Fibroblast of skin of right quadriceps (primary cell): Measurements from ENCODE around the gene AKR1C3.
"Not testable (repeated sequence)": the region's sequence is repeated elsewhere in the genome, so short reads cannot be mapped to it uniquely, and the experiment has no call there.

Experiments
- DNase-seq: peaks from one replicate; pipeline ENCODE4 v3.0.0-alpha.2; 2013

The AKR1C3 gene

GRCh38 chr10:5089865-5090264 is 4.3 kb upstream of the AKR1C3 start:
- DNase-seq: peak; percentile 4

DNA sequence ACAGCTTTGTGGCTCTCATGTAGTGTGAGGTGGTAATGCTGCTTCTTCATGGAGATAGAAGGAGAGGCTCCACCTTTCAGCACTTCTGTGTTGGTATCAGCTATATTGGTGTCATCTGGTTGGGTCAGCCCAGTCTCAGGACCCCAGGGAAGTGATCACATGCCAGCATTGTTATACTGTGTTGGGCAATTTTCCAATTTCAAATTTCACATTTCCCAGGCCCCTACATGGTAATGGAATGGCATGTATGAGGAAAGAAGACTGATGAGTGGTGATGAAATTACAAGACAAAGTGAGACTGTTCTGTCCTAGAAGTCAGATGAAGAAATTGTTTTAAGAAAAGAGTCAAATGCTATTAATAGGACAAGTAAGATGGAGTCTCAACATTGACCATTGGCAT is 3.7 kb upstream of the AKR1C3 start:
- DNase-seq: no peak

DNA sequence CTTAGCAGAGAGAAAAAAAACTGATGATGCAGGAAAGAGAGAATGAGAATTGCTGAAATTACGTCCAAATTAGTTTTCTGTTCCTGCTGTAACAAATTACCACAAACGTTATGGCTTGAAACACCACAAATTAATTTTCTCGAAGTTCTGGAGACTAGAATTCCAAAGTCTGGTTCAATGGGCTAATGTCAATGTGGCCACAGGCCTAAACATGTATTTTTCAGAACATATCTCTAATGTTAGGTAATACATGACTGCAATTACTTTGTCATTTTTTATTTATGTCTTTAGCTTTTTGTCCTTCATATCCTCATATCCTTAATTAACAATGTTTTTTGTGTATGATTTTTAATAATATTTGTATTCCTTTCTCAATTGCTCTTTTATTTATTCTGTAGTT is 3.0 kb upstream of the AKR1C3 start:
- DNase-seq: no peak

- DNase-seq: no peak
Measured at GRCh38 chr10:5092375-5092774, 1.8 kb upstream of the AKR1C3 start.

DNA sequence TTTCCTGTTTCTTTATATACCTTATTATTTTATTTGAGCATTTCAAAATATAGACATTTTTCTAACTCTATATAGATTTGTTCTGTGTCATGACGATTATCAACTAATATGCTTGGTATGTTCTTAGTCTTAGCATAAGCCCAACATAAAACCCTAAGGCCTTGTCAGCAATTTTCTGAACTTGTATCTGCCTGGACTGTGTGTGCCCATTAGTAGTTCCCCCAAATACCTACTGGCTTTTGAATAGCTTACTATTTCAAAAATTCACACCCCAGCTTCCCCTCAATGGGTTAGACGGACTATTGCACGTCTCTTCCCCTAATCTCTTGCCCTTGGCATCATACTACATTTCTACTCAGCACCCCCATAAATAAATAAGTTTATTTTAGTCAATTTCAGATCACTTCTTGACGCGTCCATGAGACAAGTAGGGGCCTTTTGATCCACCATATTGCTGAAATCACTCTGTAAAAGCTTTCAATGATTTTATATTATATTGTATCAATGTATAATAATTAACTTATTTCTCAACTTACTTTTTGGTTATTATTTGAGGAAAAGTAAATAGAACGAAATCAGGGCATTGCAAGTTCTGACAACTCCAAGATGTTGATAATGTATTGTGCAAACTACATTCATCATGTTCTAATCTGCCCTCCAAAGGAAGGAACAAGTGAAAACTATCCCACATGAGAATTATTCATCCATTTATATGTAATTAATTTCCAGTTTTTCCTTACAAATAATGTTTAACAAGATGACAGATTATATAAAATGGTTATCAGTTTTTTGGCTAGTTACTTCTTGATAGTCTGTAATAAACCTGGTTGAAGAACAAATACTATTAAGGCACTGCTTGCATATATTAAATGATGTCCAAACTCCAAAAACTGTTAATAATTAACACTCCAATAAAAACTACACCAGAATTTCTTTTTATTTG is 1.1 kb upstream of the AKR1C3 start:
- no peak for DNase-seq

DNA sequence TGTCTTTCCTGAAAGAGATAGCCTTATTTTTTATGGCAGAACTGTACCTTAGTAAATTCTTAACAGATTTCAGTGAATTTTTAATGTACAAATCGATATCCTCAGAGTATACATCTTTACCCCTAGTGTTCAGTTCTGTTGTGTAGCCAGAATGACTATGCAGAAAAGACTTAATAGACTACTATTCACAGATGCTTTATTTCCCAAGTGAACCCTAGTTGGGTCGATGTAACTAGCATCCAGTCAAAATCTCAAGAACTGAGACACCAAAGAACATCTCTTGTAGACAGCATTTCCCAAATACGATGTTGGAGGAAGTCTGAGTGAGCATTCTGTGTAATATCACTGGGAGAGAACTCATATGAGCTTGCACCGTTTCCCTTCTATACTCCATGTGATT is 1.5 kb downstream of the AKR1C3 start:
- DNase-seq: no peak

DNA sequence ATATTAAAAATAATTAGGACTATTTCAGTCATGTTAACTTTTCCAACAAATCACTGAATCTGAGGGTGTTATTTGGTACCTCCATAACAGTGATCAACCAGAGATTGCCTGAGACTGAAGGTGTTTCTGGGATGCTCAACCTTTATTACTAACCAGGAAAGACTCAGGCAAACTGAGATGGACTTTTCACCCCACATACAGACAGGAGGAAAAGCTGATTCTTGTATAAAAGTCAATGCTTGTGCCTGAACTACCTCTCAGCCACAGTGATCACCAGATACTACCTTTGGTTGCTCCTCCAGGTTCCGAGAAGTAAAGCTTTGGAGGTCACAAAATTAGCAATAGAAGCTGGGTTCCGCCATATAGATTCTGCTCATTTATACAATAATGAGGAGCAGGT is 1.9 kb downstream of the AKR1C3 start:
- no peak for DNase-seq

DNA sequence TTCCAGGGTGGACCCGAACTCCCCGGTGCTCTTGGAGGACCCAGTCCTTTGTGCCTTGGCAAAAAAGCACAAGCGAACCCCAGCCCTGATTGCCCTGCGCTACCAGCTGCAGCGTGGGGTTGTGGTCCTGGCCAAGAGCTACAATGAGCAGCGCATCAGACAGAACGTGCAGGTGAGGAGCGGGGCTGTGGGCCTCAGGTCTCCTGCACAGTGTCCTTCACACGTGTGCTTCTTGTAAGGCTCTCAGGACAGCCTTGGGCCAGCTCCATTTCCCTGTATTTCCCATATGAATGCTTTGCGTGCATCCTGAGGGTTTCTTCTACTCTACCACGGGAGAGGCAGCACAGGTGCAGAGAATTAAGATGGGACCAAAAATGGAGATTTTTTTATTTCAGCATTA is 8.3 kb downstream of the AKR1C3 start:
- not testable (repeated sequence) for DNase-seq

DNA sequence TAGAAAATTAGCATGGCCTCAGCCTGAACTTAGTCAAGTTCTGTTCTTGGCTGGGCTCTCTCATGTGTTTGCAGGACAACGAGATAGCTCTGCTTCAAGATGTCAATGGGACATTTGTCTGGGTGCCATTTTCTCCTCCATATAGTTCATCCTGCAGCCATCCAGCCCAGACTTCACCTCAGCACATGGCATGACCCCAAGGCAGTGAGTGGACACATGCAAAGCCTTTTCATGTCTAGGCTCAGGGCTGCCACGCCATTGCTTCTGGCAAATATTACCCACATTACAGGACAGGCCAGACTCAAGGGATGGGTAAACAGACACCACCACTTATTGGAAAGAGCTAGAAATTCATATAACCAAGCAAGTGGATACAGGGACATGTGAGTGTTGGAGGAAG is 9.3 kb downstream of the AKR1C3 start:
- DNase-seq: no peak

DNA sequence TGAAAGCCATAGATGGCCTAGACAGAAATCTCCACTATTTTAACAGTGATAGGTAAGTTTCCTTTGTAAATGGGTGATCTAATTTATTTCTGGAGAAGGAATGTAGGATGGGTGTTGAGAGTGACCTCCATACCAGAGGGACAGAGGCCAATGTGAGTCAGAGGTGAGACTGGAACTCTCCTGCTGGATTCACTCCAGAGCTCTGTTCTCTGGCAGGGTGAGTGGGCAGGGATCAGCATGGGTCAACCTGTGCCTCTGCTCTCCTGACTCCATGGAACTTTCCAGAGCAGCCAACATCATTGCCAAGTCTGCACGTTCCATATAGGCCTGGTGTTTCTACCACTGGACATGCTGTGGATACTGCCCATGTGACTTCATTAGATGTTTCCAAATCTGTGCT is 11.4 kb downstream of the AKR1C3 start:
- no peak for DNase-seq

- no peak for DNase-seq
Measured at GRCh38 chr10:5106553-5106952, 12.3 kb downstream of the AKR1C3 start.

DNA sequence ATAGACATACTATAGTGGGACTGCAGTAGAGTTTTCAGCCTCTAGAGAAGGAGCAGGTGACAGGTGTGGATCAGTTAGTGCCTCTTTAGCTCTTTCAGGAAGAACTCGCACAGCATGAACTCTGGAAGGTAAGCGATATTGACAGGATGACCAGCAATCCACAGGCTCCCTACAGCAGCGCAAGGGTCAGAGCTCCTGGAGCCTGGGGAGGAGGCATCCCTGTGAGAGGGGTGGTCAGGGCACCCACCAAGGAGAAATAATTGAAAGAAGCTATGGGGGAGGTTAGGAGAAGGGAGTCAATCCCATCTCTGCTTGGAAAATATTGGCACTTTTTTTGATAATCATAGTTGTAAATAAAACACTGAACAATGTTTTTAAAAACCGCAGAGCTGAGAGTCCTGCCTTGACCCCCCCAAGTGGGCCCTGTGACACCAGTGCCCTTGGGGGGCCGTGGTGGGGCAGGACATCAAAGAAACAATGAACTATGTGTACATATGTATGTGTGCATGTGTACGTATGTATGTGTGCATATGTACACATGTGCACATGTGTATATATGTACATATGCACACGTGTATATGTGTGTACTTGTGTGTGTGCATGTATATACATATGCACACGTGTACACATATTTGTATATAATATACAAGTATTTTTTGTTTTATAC is 13.8 kb downstream of the AKR1C3 start:
- no peak for DNase-seq

DNA sequence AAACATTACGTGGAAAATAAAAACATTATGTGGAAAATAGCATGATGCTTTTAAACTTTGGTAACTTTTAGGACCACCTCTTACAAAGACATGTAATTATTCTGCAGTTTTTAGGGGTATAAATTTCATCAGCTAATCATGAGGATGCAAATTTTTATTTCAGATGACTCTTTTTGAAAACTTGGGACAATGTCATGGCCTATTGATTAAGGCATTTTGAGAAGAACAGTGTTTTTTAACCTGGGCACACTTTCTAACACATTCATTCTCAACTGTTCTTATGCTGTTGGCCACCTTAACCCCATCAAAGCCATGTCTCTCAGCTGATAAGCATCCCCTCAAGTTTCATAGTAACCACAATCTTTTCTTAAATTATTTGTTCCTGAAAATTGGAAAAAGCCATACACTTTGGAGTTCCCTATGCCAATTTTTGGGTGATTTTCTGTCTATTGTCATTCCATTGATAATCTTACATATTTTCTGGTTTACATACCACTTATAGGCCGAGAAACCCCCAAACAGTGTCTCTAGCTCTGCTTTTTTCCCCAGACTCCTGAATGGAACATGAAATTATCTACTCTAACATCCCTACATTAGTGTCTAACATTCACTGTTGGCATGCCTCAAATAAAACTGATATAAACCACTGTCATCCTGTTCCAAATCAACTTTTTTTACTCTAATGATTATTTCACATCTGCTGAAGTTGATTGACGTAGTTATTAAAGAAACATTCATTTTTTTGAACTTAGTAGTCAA is 14.6 kb downstream of the AKR1C3 start:
- no peak for DNase-seq

DNA sequence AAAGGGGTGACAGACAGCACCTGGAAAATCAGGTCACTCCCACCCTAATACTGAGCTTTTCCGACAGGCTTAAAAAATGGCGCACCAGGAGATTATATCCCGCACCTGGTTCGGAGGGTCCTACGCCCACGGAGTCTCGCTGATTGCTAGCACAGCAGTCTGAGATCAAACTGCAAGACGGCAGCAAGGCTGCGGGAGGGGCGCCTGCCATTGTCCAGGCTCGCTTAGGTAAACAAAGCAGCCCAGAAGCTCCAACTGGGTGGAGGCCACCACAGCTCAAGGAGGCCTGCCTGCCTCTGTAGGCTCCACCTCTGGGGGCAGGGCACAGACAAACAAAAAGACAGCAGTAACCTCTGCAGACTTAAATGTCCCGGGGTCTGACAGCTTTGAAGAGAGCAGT is 15.6 kb downstream of the AKR1C3 start:
- DNase-seq: not testable (repeated sequence)

DNA sequence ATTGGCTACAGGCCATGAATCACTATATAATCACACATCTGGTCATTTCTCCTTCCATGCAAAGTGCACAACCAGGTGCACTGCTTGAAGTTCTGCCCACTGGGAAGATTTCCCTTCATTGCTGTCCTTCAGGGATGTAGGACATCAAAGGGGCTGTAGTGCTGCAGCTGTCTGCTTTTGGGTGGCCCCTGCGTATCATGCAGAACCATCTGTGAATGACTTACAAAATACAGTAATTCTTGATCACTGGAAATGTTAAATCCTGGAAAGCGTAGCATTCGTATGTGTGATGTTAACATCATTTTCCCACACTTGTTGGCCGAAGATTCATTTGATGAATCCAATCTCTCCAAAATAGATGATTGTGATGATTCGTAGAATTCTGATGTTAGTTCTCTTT is 22.4 kb downstream of the AKR1C3 start:
- no peak for DNase-seq

GRCh38 chr10:5117026-5117425 is 22.8 kb downstream of the AKR1C3 start:
- DNase-seq: no peak

DNA sequence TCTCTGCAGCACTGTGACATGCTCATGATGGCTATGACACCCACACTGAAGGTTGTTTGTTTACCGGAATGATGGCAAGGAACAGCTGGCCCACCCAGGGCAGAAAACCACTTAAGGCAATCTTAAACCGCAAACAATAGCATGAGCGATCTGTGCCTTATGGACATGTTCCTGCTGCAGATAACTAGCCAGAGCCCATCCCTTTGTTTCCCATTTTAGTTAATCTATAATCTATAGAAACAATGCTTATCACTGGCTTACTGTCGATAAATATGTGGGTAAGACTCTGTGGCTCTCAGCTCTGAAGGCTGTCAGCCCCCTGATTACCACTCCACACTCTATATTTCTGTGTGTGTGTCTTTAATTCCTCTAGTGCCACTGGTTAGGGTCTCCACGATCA is 25.8 kb downstream of the AKR1C3 start:
- not testable (repeated sequence) for DNase-seq

DNA sequence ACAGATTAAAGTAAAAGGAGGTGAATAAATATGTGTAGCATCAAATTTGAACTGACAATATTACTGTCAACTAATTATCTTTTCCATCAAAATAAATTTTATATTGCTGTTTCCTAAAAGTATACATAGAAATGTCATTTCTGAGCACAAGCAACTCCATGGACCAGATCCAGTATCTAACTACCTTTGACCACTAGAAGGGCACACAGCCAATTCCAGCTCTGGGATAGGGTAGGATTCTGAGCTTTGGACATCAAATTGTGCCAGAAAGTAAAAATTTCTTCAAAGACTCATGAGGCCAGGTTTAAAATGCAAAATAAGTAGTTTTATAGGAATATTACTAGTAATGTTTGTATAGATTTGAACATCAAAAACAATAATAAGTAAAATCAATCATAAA is 29.7 kb downstream of the AKR1C3 start:
- DNase-seq: no peak

GRCh38 chr10:5125315-5126044 is 31.3 kb downstream of the AKR1C3 start:
- DNase-seq: no peak

- no peak for DNase-seq
Measured at GRCh38 chr10:5135581-5135980, 41.4 kb downstream of the AKR1C3 start.

DNA sequence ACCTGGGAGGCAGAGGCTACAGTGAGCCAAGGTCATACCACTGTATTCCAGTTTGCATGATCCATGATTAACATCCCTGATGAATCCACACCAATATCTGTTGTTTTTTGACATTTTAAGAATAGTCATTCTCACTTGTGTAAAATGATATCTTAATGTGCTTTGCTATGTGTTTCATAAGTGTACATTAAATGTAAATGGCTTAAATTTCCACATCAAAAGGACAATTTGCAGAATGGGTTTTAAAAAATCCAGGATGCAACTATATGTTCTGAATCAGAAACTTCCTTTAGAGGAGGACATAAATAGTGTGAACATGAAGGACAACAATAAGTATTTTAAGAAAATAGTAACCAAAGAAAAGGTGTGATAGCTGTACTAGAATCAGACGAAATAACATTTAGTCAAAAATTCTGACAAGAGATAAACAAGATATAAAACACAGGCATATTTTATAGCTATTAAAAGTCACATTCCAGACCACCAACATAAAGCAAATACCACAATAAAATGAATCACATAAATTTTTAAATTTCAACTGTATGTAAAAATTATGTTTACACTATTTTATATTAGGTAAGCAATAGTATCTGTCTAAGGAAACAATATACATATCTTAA is 42.4 kb downstream of the AKR1C3 start:
- DNase-seq: no peak

GRCh38 chr10:5137699-5138098 is 43.5 kb downstream of the AKR1C3 start:
- not testable (repeated sequence) for DNase-seq
